ENCODE results near the gene ZNF688.
"Not testable (repeated sequence)": the region's sequence is repeated elsewhere in the genome, so short reads cannot be mapped to it uniquely, and the experiment has no call there.

ZNF688 gene

DNA sequence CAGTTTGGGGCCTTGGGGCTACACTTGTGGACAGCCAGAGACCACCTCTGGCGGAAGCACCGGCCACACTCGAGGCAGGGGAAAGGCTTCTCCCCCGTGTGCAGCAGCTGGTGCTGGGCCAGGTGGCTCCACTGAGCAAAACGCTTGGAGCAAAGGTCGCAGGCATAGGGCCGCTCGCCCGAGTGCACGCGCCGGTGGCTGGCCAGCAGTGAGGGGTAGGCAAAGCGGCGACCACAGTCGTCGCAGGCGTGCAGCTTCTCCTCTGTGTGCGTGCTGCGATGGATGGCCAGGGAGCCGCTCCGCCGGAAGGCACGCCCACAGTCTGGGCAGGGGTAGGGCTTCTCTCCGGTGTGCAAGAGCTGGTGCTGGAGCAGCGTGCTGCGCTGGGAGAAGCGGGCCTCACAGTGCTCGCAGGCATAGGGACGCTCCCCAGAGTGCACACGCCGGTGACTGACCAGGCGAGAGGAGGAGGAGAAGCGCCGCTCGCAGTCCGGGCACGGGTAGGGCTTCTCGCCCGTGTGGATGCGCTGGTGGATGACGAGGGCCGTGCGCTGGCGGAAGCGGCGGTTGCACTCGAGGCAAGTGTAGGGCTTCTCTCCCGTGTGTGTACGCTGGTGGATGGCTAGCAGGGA lies 32.9 kb upstream of the ZNF688 start:
- peaks cover 50% of the 10 kb centered on the region for H3K36me3 ChIP-seq (ENCODE audit: control insufficient read depth, insufficient read depth, low read length)
- no peak overlapping the region for H3K4me3 ChIP-seq (ENCODE audit: extremely low read depth, insufficient read depth, low read length, poor library complexity, severe bottlenecking)
- no peaks in the 10 kb centered on the region for H3K9me3 ChIP-seq (ENCODE audit: control insufficient read depth, low read length)
- 95 to 96% methylated on average over 47 to 49 of the region's 49 CpGs for WGBS, 2 experiments (ENCODE audit: insufficient coverage in 2 of 2)
- no peak overlapping the region for H3K27ac ChIP-seq (ENCODE audit: low read depth, low read length, severe bottlenecking)
- peaks cover 3% of the 10 kb centered on the region for H3K4me1 ChIP-seq (ENCODE audit: control insufficient read depth, insufficient read depth, low read length, poor library complexity, severe bottlenecking)

DNA sequence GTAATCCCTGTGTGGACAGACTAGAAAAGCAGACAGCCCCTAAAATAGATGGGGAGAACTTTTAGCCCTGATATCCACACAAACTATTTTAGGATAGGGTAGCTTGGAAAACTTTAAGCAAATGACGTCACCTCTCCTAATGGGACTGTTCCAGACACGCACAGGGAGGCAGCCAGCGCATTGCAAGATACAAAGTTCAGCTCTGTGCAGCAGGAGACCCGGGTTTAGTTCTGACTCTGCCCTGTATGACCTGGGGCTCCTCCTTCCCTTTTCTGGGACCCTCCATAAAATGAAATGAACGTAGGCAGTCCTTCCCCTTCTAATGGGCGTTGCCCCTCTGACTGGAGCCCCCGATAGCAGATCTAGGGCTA lies 32.4 kb upstream of the ZNF688 start:
- H3K36me3 ChIP-seq (ENCODE audit: control insufficient read depth, insufficient read depth, low read length) = peaks cover 50% of the 10 kb centered on the region
- 93 to 97% methylated on average over 5 to 7 of the region's 7 CpGs for WGBS, 2 experiments (ENCODE audit: insufficient coverage in 2 of 2)
- H3K9me3 ChIP-seq (ENCODE audit: control insufficient read depth, low read length) = no peaks in the 10 kb centered on the region
- no peak overlapping the region for H3K4me3 ChIP-seq (ENCODE audit: extremely low read depth, insufficient read depth, low read length, poor library complexity, severe bottlenecking)
- H3K4me1 ChIP-seq (ENCODE audit: control insufficient read depth, insufficient read depth, low read length, poor library complexity, severe bottlenecking) = peaks cover 3% of the 10 kb centered on the region
- H3K27ac ChIP-seq (ENCODE audit: low read depth, low read length, severe bottlenecking) = no peak overlapping the region

DNA sequence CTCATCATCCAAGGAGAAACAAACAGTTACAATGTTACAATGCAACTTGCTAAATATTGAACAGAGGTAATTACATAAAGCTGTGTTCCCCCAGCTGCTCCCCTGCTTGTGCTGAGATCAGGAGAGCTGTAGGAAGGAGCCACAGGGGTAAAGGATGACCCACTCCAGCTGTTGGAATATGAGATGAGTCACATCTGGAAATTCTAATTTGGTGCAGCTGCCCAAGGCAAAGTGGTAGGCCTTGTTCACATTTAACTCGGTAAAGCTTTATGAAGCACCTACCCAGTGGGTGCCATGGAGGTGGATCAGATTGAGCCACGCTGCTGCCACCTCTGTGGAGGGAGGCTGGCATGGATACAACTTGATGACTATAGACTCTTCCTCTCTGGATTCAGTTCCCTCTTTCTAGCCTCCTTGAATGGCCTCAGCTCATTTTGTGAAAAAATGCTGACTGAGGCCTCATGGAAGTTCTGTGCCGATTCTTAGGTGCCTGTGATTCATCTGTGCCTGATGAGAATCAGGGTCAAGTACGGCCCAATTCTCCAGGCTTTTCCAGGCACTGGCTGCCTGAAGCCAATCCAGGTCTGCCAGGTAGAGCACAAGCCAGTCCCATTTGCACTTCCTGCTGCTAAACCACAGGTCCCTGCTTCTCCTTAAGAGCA lies 31.2 kb upstream of the ZNF688 start:
- Histone ChIP-seq H3K4me1 (ENCODE audit: control insufficient read depth, insufficient read depth, low read length, poor library complexity, severe bottlenecking) (no peaks in the 10 kb centered on the region), H3K9me3 (ENCODE audit: control insufficient read depth, low read length) (no peaks in the 10 kb centered on the region), H3K36me3 (ENCODE audit: control insufficient read depth, insufficient read depth, low read length) (peaks cover 44% of the 10 kb centered on the region), H3K4me3 (ENCODE audit: extremely low read depth, insufficient read depth, low read length, poor library complexity, severe bottlenecking) (no peak overlapping the region), H3K27ac (ENCODE audit: low read depth, low read length, severe bottlenecking) (no peak overlapping the region)
- 91 to 97% methylated on average over 3 to 4 of the region's 4 CpGs for WGBS, 2 experiments (ENCODE audit: insufficient coverage in 2 of 2)

DNA sequence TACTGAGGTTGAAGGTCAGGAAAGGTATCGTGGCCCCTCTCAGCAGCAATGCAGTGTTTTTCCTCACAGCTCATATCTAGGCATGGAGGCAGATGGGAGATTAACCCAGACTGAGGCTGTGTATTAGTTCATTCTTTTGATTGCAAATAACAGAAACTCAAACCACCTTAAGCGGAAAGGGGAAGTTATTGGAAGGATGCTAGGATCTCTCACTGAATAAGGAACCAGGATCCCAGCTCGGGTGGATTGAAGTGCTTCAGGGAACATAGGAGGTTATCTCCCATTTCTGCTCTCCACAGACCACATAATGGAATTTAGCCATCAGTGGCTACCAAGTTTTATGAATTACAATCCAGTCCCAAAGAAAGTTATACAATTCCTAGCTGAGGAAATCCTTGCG lies 30.5 kb upstream of the ZNF688 start:
- Histone ChIP-seq H3K27ac (ENCODE audit: low read depth, low read length, severe bottlenecking) (no peak overlapping the region), H3K9me3 (ENCODE audit: control insufficient read depth, low read length) (no peaks in the 10 kb centered on the region), H3K36me3 (ENCODE audit: control insufficient read depth, insufficient read depth, low read length) (peaks cover 38% of the 10 kb centered on the region), H3K4me3 (ENCODE audit: extremely low read depth, insufficient read depth, low read length, poor library complexity, severe bottlenecking) (no peak overlapping the region), H3K4me1 (ENCODE audit: control insufficient read depth, insufficient read depth, low read length, poor library complexity, severe bottlenecking) (no peaks in the 10 kb centered on the region)
- 100% methylated on average over 1 to 3 of the region's 4 CpGs for WGBS, 2 experiments (ENCODE audit: insufficient coverage in 2 of 2)

DNA sequence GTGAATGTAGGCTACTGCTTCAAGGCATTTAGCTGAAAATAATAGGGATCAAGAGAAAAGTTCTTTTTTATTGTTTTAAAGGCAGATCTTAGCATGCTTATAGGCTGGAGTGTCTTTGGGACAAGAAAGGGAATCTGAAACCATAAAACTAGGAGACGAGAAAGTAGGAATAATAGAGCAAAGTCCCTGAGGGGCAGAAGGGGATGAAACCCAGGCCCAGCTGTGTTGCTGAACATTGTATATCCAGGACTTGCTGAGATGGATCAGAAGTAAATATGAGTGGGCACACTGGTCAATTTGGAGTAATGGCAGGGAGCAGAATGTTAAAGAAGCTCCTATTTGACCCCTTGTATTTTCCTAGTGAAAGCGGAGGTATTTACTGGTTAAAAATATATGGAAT lies 29.4 kb upstream of the ZNF688 start:
- no peak overlapping the region for H3K27ac ChIP-seq (ENCODE audit: low read depth, low read length, severe bottlenecking)
- WGBS, 2 experiments (ENCODE audit: insufficient coverage in 2 of 2) = 94 to 100% methylated on average over 1 to 2 of the region's 2 CpGs
- no peak overlapping the region for H3K4me3 ChIP-seq (ENCODE audit: extremely low read depth, insufficient read depth, low read length, poor library complexity, severe bottlenecking)

DNA sequence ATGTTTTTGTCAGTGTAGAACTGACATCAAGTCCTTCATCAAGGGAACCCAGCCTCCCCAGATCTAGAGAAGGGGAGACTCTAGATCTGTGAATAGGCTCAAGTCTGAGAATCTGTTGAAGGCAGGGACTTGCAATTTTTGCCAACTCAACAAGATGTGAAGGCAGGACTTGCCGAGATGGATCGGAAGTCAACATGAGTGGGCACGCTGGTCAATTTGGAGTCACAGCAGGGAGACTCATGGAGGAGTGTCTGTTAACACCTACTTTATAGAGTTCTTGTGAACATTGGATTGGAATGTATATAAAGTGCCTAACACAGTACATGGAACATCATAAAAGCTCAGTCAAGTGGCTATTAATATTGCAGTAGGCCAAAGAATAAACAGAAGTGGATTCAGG lies 28.7 kb upstream of the ZNF688 start:
- peaks cover 27% of the 10 kb centered on the region for H3K36me3 ChIP-seq (ENCODE audit: control insufficient read depth, insufficient read depth, low read length)
- WGBS, 2 experiments (ENCODE audit: insufficient coverage in 2 of 2) = 91 to 100% methylated on average over 2 to 3 of the region's 3 CpGs
- H3K9me3 ChIP-seq (ENCODE audit: control insufficient read depth, low read length) = no peaks in the 10 kb centered on the region
- no peaks in the 10 kb centered on the region for H3K4me1 ChIP-seq (ENCODE audit: control insufficient read depth, insufficient read depth, low read length, poor library complexity, severe bottlenecking)
- H3K27ac ChIP-seq (ENCODE audit: low read depth, low read length, severe bottlenecking) = no peak overlapping the region
- H3K4me3 ChIP-seq (ENCODE audit: extremely low read depth, insufficient read depth, low read length, poor library complexity, severe bottlenecking) = no peak overlapping the region

More for the DNA sequence above, 29.4 kb upstream of the ZNF688 start:
- no peaks in the 10 kb centered on the region for H3K9me3 ChIP-seq (ENCODE audit: control insufficient read depth, low read length)
- H3K4me1 ChIP-seq (ENCODE audit: control insufficient read depth, insufficient read depth, low read length, poor library complexity, severe bottlenecking) = no peaks in the 10 kb centered on the region
- peaks cover 32% of the 10 kb centered on the region for H3K36me3 ChIP-seq (ENCODE audit: control insufficient read depth, insufficient read depth, low read length)

DNA sequence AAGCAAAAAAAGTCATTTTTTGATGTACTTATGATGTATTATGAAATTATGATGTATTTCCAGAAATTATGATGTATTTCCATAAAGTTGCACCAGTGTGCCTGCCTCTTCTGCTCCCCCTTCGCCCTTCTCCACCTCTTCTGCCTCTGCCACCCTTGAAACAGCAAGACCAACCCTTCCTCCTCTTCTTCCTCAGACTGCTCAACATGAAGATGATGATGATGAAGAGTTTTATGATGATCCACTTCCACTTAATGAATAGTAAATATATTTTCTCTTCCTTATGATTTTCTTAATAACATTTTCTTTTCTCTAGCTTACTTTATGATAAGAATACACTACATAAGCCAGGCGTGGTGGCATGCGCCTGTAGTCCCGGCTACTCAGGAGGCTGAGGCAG lies 21.4 kb upstream of the ZNF688 start:
- Histone ChIP-seq H3K27ac (ENCODE audit: low read depth, low read length, severe bottlenecking) (no peak overlapping the region), H3K9me3 (ENCODE audit: control insufficient read depth, low read length) (no peaks in the 10 kb centered on the region), H3K4me3 (ENCODE audit: extremely low read depth, insufficient read depth, low read length, poor library complexity, severe bottlenecking) (no peak overlapping the region), H3K4me1 (ENCODE audit: control insufficient read depth, insufficient read depth, low read length, poor library complexity, severe bottlenecking) (no peaks in the 10 kb centered on the region), H3K36me3 (ENCODE audit: control insufficient read depth, insufficient read depth, low read length) (peaks cover 15% of the 10 kb centered on the region)
- WGBS, 2 experiments (ENCODE audit: insufficient coverage in 2 of 2) = 95 to 97% methylated on average over 3 of the region's 4 CpGs

DNA sequence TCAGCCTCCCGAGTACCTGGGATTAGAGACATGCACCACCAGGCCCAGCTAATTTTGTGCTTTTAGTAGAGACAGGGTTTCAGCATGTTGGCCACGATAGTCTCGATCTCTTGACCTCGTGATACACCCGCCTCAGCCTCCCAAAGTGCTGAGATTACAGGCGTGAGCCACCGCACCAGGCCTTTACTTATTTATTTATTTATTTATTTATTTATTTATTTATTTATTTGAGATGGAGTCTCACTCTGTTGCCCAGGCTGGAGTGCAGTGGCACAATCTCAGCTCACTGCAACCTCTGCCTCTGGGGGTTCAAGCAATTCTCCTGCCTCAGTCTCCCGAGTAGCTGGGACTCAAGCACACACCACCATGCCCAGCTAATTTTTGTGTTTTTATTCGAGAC lies 19.4 kb upstream of the ZNF688 start:
- not testable (repeated sequence) for H3K27ac ChIP-seq (ENCODE audit: low read depth, low read length, severe bottlenecking); H3K4me3 ChIP-seq (ENCODE audit: extremely low read depth, insufficient read depth, low read length, poor library complexity, severe bottlenecking); H3K9me3 ChIP-seq (ENCODE audit: control insufficient read depth, low read length); H3K4me1 ChIP-seq (ENCODE audit: control insufficient read depth, insufficient read depth, low read length, poor library complexity, severe bottlenecking)
- peaks cover 27% of the 10 kb centered on the region for H3K36me3 ChIP-seq (ENCODE audit: control insufficient read depth, insufficient read depth, low read length)
- WGBS, 2 experiments (ENCODE audit: insufficient coverage in 2 of 2) = 90 to 98% methylated on average over 1 to 6 of the region's 9 CpGs

DNA sequence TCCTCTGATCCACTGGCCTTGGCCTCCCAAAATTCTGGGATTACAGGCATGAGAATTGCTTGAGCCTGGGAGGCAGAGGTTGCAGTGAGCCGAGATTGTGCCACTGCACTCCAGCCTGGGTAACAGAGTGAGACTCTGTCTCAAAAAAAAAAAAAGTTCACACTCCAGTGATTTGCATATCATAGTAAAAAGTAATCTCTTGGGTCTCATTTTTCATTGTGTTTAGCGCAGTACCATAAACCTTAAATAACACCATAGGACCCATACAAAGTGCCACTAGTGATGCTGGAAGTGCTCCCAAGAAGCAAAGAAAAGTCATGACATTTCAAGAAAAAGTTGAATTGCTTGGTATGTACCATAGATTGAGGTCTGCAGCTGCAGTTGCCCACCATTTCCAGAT lies 18.1 kb upstream of the ZNF688 start:
- H3K36me3 ChIP-seq (ENCODE audit: control insufficient read depth, insufficient read depth, low read length) = peaks cover 24% of the 10 kb centered on the region
- 100% methylated on average over 1 of the region's 2 CpGs for WGBS, 2 experiments (ENCODE audit: insufficient coverage in 2 of 2)
- H3K4me1 ChIP-seq (ENCODE audit: control insufficient read depth, insufficient read depth, low read length, poor library complexity, severe bottlenecking); H3K9me3 ChIP-seq (ENCODE audit: control insufficient read depth, low read length); H3K4me3 ChIP-seq (ENCODE audit: extremely low read depth, insufficient read depth, low read length, poor library complexity, severe bottlenecking); H3K27ac ChIP-seq (ENCODE audit: low read depth, low read length, severe bottlenecking): not testable (repeated sequence)

DNA sequence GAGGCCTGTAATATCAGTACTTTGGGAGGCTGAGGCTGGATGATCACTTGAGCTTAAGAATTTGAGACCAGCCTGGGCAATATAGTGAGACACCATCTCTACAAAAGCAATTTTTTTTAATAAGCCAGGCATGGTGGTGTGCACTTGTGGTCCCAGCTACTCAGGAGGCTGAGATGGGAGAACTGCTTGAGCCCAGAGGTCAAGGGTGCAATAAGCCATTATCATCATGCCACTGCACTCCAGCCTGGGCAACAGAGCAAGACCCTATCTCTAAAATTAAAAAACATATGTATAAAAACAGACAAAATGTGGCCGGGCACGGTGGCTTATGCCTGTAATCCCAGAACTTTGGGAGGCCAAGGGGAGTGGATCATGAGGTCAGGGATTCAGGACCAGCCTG lies 17.1 kb upstream of the ZNF688 start:
- no peaks in the 10 kb centered on the region for H3K4me1 ChIP-seq (ENCODE audit: control insufficient read depth, insufficient read depth, low read length, poor library complexity, severe bottlenecking)
- H3K4me3 ChIP-seq (ENCODE audit: extremely low read depth, insufficient read depth, low read length, poor library complexity, severe bottlenecking) = no peak overlapping the region
- H3K9me3 ChIP-seq (ENCODE audit: control insufficient read depth, low read length) = no peaks in the 10 kb centered on the region
- peaks cover 31% of the 10 kb centered on the region for H3K36me3 ChIP-seq (ENCODE audit: control insufficient read depth, insufficient read depth, low read length)
- no peak overlapping the region for H3K27ac ChIP-seq (ENCODE audit: low read depth, low read length, severe bottlenecking)
- WGBS, 2 experiments (ENCODE audit: insufficient coverage in 2 of 2) = no CpG with 5 or more reads among the region's 2 CpGs

DNA sequence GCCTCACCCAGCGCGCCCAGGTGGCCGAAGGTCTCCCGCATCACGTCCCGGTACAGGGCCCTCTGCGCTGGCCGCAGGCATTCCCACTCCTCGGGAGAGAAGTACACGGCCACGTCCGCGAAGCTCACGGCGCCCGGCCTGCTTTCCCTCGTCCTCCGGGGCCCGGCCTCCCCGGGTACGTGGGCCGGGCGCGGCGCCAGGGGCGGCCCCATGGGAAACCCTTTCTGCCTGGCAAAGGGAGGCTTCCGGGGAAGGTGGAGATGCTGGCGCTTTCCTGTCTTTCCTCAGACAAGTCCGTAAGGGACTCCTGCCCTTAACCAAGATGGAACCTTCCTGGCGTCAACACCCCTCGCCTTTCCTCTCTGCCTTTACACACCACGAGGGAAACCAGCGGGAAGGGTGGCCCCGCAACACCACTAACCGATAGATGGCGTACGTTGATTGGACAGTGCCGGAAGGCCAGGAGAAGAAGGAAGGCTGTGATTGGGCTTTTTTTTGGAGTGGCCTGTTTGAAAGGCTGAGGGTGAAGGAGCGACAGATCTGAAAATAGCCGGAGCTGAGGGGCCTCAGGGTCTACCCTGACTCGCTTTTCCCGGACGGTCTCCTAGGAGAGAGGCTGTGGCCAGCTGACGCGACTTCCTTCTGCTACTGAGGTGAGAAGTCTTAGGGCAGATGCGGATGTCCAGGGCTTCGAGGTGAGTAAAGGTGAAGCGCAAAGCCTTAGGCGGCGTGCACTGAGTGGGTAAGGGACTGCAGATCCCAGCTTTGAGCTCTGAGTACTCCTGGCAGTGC lies 14.1 kb upstream of the ZNF688 start, which contains the start of gene ZNF785:
TSS of gene ZNF785 (minus strand) at position 298 of the 792 bp plus-strand sequence. CDS start at position 212, 86 bp downstream.
- 10 to 11% methylated on average over 41 to 45 of the region's 50 CpGs for WGBS, 2 experiments (ENCODE audit: insufficient coverage in 2 of 2)
- H3K27ac ChIP-seq (ENCODE audit: low read depth, low read length, severe bottlenecking) = peak within 1 kb of the TSS; percentile 79
- H3K36me3 ChIP-seq (ENCODE audit: control insufficient read depth, insufficient read depth, low read length) = peaks cover 59% of the 10 kb centered on the region
- no peaks in the 10 kb centered on the region for H3K9me3 ChIP-seq (ENCODE audit: control insufficient read depth, low read length)
- H3K4me3 ChIP-seq (ENCODE audit: extremely low read depth, insufficient read depth, low read length, poor library complexity, severe bottlenecking) = peak within 1 kb of the TSS; percentile 82
- peaks cover 4% of the 10 kb centered on the region for H3K4me1 ChIP-seq (ENCODE audit: control insufficient read depth, insufficient read depth, low read length, poor library complexity, severe bottlenecking)
